HG03575 (cell line): ENCODE data around the gene REX1BD.
"Not testable (repeated sequence)": the region's sequence is repeated elsewhere in the genome, so short reads cannot be mapped to it uniquely, and the experiment has no call there.

Experiments used
- ATAC-seq: cut with Tn5 transposase; IDR thresholded peaks from one replicate; pipeline ENCODE4 v1.9.1; 2021; ENCODE audit not compliant: unreplicated experiment, insufficient number of reproducible peaks, low FRiP score; ENCODE audit errors: extremely low read depth

Gene REX1BD

GRCh38 chr19:18588611-18589379, at the start of gene REX1BD:
REX1BD (plus strand) TSS chr19:18588798; CDS start chr19:18588802, 4 bp downstream.
- ATAC-seq, result no peak

- no peak for ATAC-seq
Observed at GRCh38 chr19:18539372-18539771, 49.2 kb upstream of the REX1BD start.

- not testable (repeated sequence) for ATAC-seq
Observed at GRCh38 chr19:18540200-18540599, 48.4 kb upstream of the REX1BD start.

- ATAC-seq, result no peak
Observed at GRCh38 chr19:18541258-18541991, 47.2 kb upstream of the REX1BD start.

GRCh38 chr19:18541992-18542940, 46.3 kb upstream of the REX1BD start:
- ATAC-seq, result no peak

- no peak for ATAC-seq
Observed at GRCh38 chr19:18542941-18543813, 45.4 kb upstream of the REX1BD start, which contains the start of gene FKBP8. FKBP8 (minus strand) TSS chr19:18543573; CDS start chr19:18541970, 1,603 bp downstream.

- no peak for ATAC-seq
Observed at GRCh38 chr19:18543814-18544475, 44.7 kb upstream of the REX1BD start.

GRCh38 chr19:18551631-18552030, 37.0 kb upstream of the REX1BD start:
- no peak for ATAC-seq

- peak; percentile 43 for ATAC-seq
Observed at GRCh38 chr19:18557411-18558201, 31.0 kb upstream of the REX1BD start, which contains the start of gene KXD1. KXD1 (plus strand) TSS chr19:18557870; CDS start chr19:18562057, 4,187 bp downstream.

GRCh38 chr19:18558202-18558555, 30.4 kb upstream of the REX1BD start:
- no peak for ATAC-seq

- no peak for ATAC-seq
Observed at GRCh38 chr19:18558604-18559003, 30.0 kb upstream of the REX1BD start.

- no peak for ATAC-seq
Observed at GRCh38 chr19:18559685-18560084, 28.9 kb upstream of the REX1BD start.

- ATAC-seq, result no peak
Observed at GRCh38 chr19:18562086-18562485, 26.5 kb upstream of the REX1BD start.

- no peak for ATAC-seq
Observed at GRCh38 chr19:18566953-18567352, 21.6 kb upstream of the REX1BD start.

- no peak for ATAC-seq
Observed at GRCh38 chr19:18568367-18568766, 20.2 kb upstream of the REX1BD start.

GRCh38 chr19:18571564-18572344, 16.8 kb upstream of the REX1BD start, which contains the start of gene UBA52:
UBA52 (plus strand) TSS chr19:18571857; CDS start chr19:18573301, 1,444 bp downstream.
- no peak for ATAC-seq
